Vagina (tissue), 2 donors: ENCODE data around the gene SLC6A4. TPM values are rescaled to one million over a fixed set of nuclear protein-coding genes. Genes with fewer than 3 reads are reported as not detected.
"Not testable (repeated sequence)": the region's sequence is repeated elsewhere in the genome, so short reads cannot be mapped to it uniquely, and the experiment has no call there.

Source experiments
- DNase-seq, 2 donors: peaks; one replicate each; pipeline ENCODE4 v3.0.0-alpha.2; 2017; ENCODE audit errors: extremely low spot score in 2 of 2
- H3K27ac ChIP-seq: fragments of 200-600 bp; sonication (generic); one replicate; pipeline ENCODE4 v1.5.1; 2019
- H3K27me3 ChIP-seq: fragments of 200-600 bp; sonication (generic); one replicate; pipeline ENCODE4 v1.5.1; 2019
- H3K36me3 ChIP-seq, 2 donors: fragments of 200-600 bp; sonication (generic); one replicate each; pipeline ENCODE4 v1.5.1; 2017 to 2019
- H3K4me1 ChIP-seq: fragments of 200-600 bp; sonication (generic); one replicate; pipeline ENCODE4 v1.5.1; 2019
- H3K4me3 ChIP-seq, 2 donors: fragments of 200-600 bp; sonication (generic); 1 replicate in 1 of 2; 2 replicates in 1 of 2; pipeline ENCODE4 v1.5.1; 2016 to 2019
- H3K9me3 ChIP-seq: fragments of 200-600 bp; sonication (generic); one replicate; pipeline ENCODE4 v1.5.1; 2019
- POLR2A ChIP-seq, 2 donors: fragments of 450-650 bp; IDR thresholded peaks; one replicate each; pipeline ENCODE4 v1.6.1; 2017; ENCODE audit warnings: antibody characterized with exemption in 2 of 2, mild to moderate bottlenecking in 2 of 2, moderate library complexity in 2 of 2
- POLR2AphosphoS5 ChIP-seq, 2 donors: sonication (generic); formaldehyde crosslinking; IDR thresholded peaks; one replicate each; pipeline ENCODE4 v1.9.0; 2017; ENCODE audit warnings: antibody characterized with exemption in 2 of 2, mild to moderate bottlenecking in 2 of 2, low read depth in 1 of 2; ENCODE audit not compliant: insufficient read depth in 1 of 2
- intact Hi-C: fragments of 100-400 bp; cut with DNase I; formaldehyde crosslinking; loops from one replicate; pipeline ENCODE4 v1.15.1; 2023
- total RNA-seq: library from RNA; depleted of rRNA; stranded (reverse); fragments of >200 nt; gene quantifications from one replicate; pipeline ENCODE4 v1.2.3, GENCODE V29; 2016
- TF ChIP-seq, protein P1 (sequence below), 3 experiments: fragments of 450-650 bp in 2 of 3; fragments of 200-600 bp in 1 of 3; sonication (generic) in 1 of 3; IDR thresholded peaks; one replicate each; pipeline ENCODE4 v1.5.1; 2017 to 2019; ENCODE audit warnings: antibody characterized with exemption in 3 of 3, mild to moderate bottlenecking in 2 of 3, moderate library complexity in 2 of 3

SLC6A4 gene
- total RNA-seq, 1 donor from 2014 or later: 0.98 TPM

DNA sequence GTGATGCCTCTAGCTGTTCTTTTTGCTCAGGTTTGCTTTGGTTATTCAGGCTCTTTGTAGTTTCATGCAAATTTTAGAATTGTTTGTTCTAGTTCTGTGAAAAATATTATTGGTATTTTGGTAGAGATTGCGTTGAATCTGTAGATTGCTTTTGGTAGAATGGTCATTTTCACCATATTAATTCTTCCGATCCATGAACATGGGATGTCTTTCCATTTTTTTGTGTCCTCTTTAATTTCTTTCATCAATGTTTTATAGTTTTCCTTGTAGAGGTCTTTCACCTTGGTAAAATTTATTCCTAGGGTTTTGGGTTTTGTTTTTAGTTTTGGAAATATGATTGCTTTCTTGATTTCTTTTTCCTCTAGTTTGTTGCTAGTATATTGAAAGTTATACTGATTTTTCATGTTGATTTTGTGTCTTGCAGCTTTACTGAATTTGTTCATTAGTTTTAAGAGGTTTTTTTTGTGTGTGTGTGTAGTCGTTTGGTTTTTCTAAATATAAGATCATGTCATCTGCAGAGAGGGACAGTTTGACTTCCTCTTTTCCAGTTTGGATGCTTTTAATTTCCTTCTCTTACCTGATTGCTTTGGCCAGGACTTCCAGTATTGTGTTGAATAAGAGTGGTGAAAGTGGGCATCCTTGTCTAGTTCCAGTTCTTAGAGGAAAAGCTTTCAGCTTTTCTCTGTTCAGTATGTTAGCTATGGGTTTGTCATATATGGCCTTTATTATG lies 76.4 kb downstream of the SLC6A4 start:
- no peaks in the 10 kb centered on the region for H3K4me1 ChIP-seq
- no peak for DNase-seq
- intact Hi-C loops: no loop called here
- no peak overlapping the region for H3K27ac ChIP-seq
- TF ChIP-seq, protein P1, sequence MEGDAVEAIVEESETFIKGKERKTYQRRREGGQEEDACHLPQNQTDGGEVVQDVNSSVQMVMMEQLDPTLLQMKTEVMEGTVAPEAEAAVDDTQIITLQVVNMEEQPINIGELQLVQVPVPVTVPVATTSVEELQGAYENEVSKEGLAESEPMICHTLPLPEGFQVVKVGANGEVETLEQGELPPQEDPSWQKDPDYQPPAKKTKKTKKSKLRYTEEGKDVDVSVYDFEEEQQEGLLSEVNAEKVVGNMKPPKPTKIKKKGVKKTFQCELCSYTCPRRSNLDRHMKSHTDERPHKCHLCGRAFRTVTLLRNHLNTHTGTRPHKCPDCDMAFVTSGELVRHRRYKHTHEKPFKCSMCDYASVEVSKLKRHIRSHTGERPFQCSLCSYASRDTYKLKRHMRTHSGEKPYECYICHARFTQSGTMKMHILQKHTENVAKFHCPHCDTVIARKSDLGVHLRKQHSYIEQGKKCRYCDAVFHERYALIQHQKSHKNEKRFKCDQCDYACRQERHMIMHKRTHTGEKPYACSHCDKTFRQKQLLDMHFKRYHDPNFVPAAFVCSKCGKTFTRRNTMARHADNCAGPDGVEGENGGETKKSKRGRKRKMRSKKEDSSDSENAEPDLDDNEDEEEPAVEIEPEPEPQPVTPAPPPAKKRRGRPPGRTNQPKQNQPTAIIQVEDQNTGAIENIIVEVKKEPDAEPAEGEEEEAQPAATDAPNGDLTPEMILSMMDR (IDR thresholded peaks at IDR 0.05): no peak
- TF ChIP-seq POLR2A (IDR thresholded peaks at IDR 0.05): no peak
- TF ChIP-seq POLR2AphosphoS5 (IDR thresholded peaks at IDR 0.05; ENCODE audit: insufficient read depth in 1 of 2, low read depth in 1 of 2): no peak
- no peaks in the 10 kb centered on the region for H3K36me3 ChIP-seq
- no peaks in the 10 kb centered on the region for H3K27me3 ChIP-seq
- H3K9me3 ChIP-seq: no peaks in the 10 kb centered on the region
- H3K4me3 ChIP-seq: no peak overlapping the region

DNA sequence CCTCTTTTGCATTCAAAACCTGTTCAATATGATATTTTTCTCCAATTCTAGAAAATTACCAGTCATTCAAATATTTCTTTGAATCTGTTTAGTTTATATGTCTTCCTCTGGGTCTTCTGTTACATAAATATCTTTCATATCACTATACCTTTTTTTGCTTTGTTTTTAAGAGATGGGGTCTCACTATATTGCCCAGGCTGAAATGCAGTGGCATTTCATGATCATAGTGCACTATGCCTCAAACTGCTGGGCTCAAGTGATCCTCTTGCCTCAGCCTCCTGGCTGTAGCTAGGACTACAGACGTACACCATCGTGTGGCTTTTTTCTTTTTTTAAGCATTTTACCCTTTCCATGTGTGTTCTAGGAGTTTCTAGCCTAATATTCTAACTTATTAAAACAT lies 80.1 kb downstream of the SLC6A4 start:
- H3K9me3 ChIP-seq: no peaks in the 10 kb centered on the region
- no peaks in the 10 kb centered on the region for H3K36me3 ChIP-seq
- intact Hi-C loops: no loop called here
- DNase-seq: no peak
- H3K4me3 ChIP-seq: no peak overlapping the region
- no peak overlapping the region for H3K27ac ChIP-seq
- H3K4me1 ChIP-seq: no peaks in the 10 kb centered on the region
- H3K27me3 ChIP-seq: no peaks in the 10 kb centered on the region
- TF ChIP-seq, protein P1 (IDR thresholded peaks at IDR 0.05): no peak
- TF ChIP-seq POLR2AphosphoS5 (IDR thresholded peaks at IDR 0.05; ENCODE audit: insufficient read depth in 1 of 2, low read depth in 1 of 2): no peak
- no peak for TF ChIP-seq POLR2A (IDR thresholded peaks at IDR 0.05)

DNA sequence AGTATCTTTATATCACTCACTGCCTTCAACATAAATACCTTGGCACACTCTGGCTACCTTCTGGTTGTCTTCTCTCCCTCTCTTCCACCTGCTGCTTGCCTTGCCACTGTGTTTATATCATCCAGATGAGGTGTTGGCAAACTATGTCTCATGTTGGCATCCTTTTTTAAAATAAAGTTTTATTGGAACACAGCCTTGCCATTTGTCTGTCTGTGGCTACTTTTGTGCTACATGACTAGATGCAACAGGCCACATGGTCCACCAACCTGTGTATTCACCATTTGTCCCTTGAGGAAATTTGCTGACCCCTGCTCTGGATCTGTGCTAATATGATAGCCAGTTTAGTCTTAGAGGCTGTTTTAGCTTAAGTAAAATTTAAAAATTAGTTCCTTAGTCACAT lies 82.0 kb downstream of the SLC6A4 start:
- DNase-seq: no peak
- H3K36me3 ChIP-seq: no peaks in the 10 kb centered on the region
- H3K27ac ChIP-seq: no peak overlapping the region
- H3K4me3 ChIP-seq: no peak overlapping the region
- TF ChIP-seq, protein P1 (IDR thresholded peaks at IDR 0.05): no peak
- H3K9me3 ChIP-seq: no peaks in the 10 kb centered on the region
- no peaks in the 10 kb centered on the region for H3K27me3 ChIP-seq
- intact Hi-C loops: no loop called here
- H3K4me1 ChIP-seq: peaks cover 2% of the 10 kb centered on the region

DNA sequence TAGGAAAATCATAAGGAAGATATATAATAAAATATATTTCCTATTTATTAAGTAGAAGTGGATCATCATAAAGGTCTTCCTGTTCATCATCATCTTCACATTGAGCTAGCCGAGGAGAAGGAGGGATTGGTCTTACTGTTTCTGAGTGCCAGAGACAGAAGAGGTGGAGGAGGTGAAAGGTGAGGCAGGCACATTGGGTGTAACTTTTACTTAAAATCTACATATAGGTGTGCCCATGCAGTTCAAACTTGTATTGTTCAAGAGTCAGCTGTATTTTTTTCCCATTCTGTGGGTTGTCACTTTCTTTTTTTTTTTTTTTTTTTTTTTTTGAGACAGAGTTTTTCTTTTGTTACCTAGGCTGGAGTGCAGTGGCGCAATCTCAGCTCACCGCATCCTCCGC lies 84.0 kb downstream of the SLC6A4 start:
- Histone ChIP-seq H3K27me3 (no peaks in the 10 kb centered on the region), H3K9me3 (no peaks in the 10 kb centered on the region), H3K36me3 (no peaks in the 10 kb centered on the region), H3K4me1 (peaks cover 15% of the 10 kb centered on the region), H3K27ac (no peak overlapping the region), H3K4me3 (no peak overlapping the region)
- TF ChIP-seq, protein P1 (IDR thresholded peaks at IDR 0.05): no peak
- TF ChIP-seq POLR2AphosphoS5 (IDR thresholded peaks at IDR 0.05; ENCODE audit: insufficient read depth in 1 of 2, low read depth in 1 of 2): no peak
- intact Hi-C loops: no loop called here
- no peak for DNase-seq

DNA sequence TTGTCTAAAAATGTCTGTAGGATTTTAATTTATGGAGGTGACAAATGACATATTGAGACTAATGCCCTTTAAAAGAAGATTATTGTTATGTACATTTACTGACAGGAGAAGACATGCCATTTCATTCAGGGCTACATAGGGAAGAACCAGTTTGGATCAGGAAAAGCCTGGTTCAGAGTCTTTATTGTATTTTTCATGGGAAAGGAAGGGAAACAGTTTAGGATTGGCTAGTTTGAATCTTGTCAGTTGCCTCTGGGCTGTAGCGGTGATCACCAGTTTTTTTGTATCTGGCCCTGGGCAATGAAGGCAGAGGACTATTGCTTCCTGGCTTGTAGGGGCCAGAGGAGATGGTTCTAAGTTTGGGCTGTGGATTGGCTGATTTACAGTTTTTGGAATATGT lies 87.1 kb downstream of the SLC6A4 start:
- TF ChIP-seq POLR2AphosphoS5 (IDR thresholded peaks at IDR 0.05; ENCODE audit: insufficient read depth in 1 of 2, low read depth in 1 of 2) (no peak), POLR2A (IDR thresholded peaks at IDR 0.05) (no peak)
- TF ChIP-seq, protein P1 (IDR thresholded peaks at IDR 0.05): no peak
- H3K27ac ChIP-seq: no peak overlapping the region
- no peaks in the 10 kb centered on the region for H3K9me3 ChIP-seq
- intact Hi-C loops: no loop called here
- DNase-seq: no peak
- H3K4me1 ChIP-seq: peaks cover 17% of the 10 kb centered on the region
- H3K27me3 ChIP-seq: no peaks in the 10 kb centered on the region
- H3K36me3 ChIP-seq: no peaks in the 10 kb centered on the region
- H3K4me3 ChIP-seq: no peak overlapping the region

DNA sequence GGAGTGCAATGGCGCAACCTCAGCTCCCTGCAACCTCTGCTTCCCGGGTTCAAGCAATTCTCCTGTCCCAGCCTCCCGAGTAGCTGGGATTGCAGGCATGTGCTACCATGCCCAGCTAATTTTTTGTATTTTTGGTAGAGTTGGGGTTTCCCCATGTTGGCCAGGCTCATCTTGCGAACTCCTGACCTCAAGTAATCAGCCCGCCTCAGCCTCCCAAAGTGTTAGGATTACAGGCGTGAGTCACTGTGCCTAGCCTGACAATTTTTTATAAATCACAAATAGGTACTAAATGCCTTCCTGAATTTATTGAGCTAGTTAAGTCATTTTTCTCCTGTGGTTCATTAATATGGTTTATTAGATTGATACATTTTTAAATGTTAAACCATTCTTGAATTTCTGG lies 87.6 kb downstream of the SLC6A4 start:
- H3K36me3 ChIP-seq, H3K27ac ChIP-seq, DNase-seq, H3K4me3 ChIP-seq, H3K27me3 ChIP-seq, H3K9me3 ChIP-seq, intact Hi-C loops: not testable (repeated sequence)
- peaks cover 17% of the 10 kb centered on the region for H3K4me1 ChIP-seq
